Body of pancreas (tissue), 4 donors: ENCODE data around the gene PLEKHM1.

ENCODE experiments used
- POLR2A ChIP-seq, 3 donors: fragments of 450-650 bp; IDR thresholded peaks; one replicate each; pipeline ENCODE4 v1.6.1; 2016; ENCODE audit warnings: antibody characterized with exemption in 3 of 3, mild to moderate bottlenecking in 2 of 3
- TF ChIP-seq, protein P1 (sequence below), 7 experiments: fragments of 450-650 bp in 4 of 7; fragments of 200-600 bp in 3 of 7; sonication (generic) in 3 of 7; IDR thresholded peaks; one replicate each; pipeline ENCODE4 v1.5.1; 2016 to 2019; ENCODE audit warnings: antibody characterized with exemption in 7 of 7

DNA sequence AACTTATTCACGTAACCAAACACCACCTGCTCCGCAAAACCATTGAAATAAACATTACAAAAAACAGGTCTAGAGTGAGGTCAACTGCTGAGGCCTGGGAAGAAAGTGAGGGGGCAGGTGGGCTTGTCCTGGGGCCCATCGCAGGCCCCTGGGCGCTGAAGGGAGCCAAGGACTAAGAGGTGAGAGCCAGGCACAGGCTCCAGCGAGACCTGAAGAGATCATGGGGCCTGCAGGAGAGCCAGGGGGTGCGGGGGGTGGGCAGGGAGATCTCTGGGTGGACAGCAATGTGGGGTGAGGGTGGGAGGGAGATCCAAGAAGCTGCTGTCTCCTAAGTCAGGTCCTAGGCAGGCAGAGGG lies 65.8 kb downstream of the PLEKHM1 start:
- TF ChIP-seq, protein P1, sequence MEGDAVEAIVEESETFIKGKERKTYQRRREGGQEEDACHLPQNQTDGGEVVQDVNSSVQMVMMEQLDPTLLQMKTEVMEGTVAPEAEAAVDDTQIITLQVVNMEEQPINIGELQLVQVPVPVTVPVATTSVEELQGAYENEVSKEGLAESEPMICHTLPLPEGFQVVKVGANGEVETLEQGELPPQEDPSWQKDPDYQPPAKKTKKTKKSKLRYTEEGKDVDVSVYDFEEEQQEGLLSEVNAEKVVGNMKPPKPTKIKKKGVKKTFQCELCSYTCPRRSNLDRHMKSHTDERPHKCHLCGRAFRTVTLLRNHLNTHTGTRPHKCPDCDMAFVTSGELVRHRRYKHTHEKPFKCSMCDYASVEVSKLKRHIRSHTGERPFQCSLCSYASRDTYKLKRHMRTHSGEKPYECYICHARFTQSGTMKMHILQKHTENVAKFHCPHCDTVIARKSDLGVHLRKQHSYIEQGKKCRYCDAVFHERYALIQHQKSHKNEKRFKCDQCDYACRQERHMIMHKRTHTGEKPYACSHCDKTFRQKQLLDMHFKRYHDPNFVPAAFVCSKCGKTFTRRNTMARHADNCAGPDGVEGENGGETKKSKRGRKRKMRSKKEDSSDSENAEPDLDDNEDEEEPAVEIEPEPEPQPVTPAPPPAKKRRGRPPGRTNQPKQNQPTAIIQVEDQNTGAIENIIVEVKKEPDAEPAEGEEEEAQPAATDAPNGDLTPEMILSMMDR (IDR thresholded peaks at IDR 0.05) = no peak
- no peak for TF ChIP-seq POLR2A (IDR thresholded peaks at IDR 0.05)
